CD4-positive, alpha-beta T cell treated with Interleukin-15 for 4 hours (primary cell): ENCODE data around the gene CCDC186.
A peak's percentile ranks its signal among the peaks of the same experiment; 100 is the strongest.

Experiments
- DNase-seq: peaks from one replicate; pipeline ENCODE4 v3.0.0-alpha.2; 2020; ENCODE audit warnings: low spot score

Gene CCDC186

GRCh38 chr10:114173921-114174694, at the start of gene CCDC186:
CCDC186 (minus strand) TSS chr10:114174203; CDS start chr10:114163268, 10,935 bp downstream.
- DNase-seq: peak; percentile 97

GRCh38 chr10:114223066-114223465, 49.1 kb upstream of the CCDC186 start:
- no peak for DNase-seq

GRCh38 chr10:114221235-114221634, 47.2 kb upstream of the CCDC186 start:
- DNase-seq: no peak

GRCh38 chr10:114220281-114220680, 46.3 kb upstream of the CCDC186 start:
- no peak for DNase-seq

- DNase-seq: no peak
These were observed 41.0 kb upstream of the CCDC186 start for GRCh38 chr10:114215033-114215432.

- no peak for DNase-seq
These were observed 38.1 kb upstream of the CCDC186 start for GRCh38 chr10:114212153-114212552.

- DNase-seq: no peak
These were observed 34.3 kb upstream of the CCDC186 start for GRCh38 chr10:114208351-114208750.

- no peak for DNase-seq
These were observed 33.3 kb upstream of the CCDC186 start for GRCh38 chr10:114207349-114207748.

- DNase-seq: no peak
These were observed 32.9 kb upstream of the CCDC186 start for GRCh38 chr10:114206902-114207301.

- no peak for DNase-seq
These were observed 28.8 kb upstream of the CCDC186 start for GRCh38 chr10:114202812-114203211.

- DNase-seq: no peak
These were observed 25.2 kb upstream of the CCDC186 start for GRCh38 chr10:114199239-114199638.

- DNase-seq: no peak
These were observed 21.1 kb upstream of the CCDC186 start for GRCh38 chr10:114195079-114195478.

GRCh38 chr10:114189700-114190099, 15.7 kb upstream of the CCDC186 start:
- DNase-seq: no peak

- no peak for DNase-seq
These were observed 14.9 kb upstream of the CCDC186 start for GRCh38 chr10:114188900-114189299.

GRCh38 chr10:114188001-114188400, 14.0 kb upstream of the CCDC186 start:
- no peak for DNase-seq

GRCh38 chr10:114184276-114184675, 10.3 kb upstream of the CCDC186 start:
- no peak for DNase-seq

GRCh38 chr10:114183563-114183962, 9.6 kb upstream of the CCDC186 start:
- DNase-seq: no peak

- no peak for DNase-seq
These were observed 8.0 kb upstream of the CCDC186 start for GRCh38 chr10:114181971-114182370.

GRCh38 chr10:114180937-114181336, 6.9 kb upstream of the CCDC186 start:
- DNase-seq: no peak

- DNase-seq: no peak
These were observed 5.7 kb upstream of the CCDC186 start for GRCh38 chr10:114179747-114180146.

- DNase-seq: no peak
These were observed 5.1 kb upstream of the CCDC186 start, which contains the start of gene TDRD1 for GRCh38 chr10:114179148-114179547. TDRD1 (plus strand) TSS chr10:114179353; CDS start chr10:114187832, 8,479 bp downstream.

- DNase-seq: no peak
These were observed 2.5 kb upstream of the CCDC186 start for GRCh38 chr10:114176511-114176910.

- DNase-seq: no peak
These were observed 1.7 kb upstream of the CCDC186 start for GRCh38 chr10:114175667-114176066.

GRCh38 chr10:114174695-114175188, 739 bp upstream of the CCDC186 start:
- DNase-seq: no peak
